ENCODE results near the gene C2orf49. TPM values are rescaled to one million over a fixed set of nuclear protein-coding genes. Genes with fewer than 3 reads are reported as not detected.

C2orf49 gene
- total RNA-seq, 1 donor from 2014 or later = 19.3 TPM

- no peak for TF ChIP-seq CTCF (IDR thresholded peaks at IDR 0.05)
- Mint-ChIP-seq H3K27me3 (ENCODE audit: unreplicated experiment) (no peaks in the 10 kb centered on the region), H3K27ac (ENCODE audit: unreplicated experiment) (no peak overlapping the region), H3K36me3 (ENCODE audit: unreplicated experiment) (peaks cover 73% of the 10 kb centered on the region), H3K4me3 (ENCODE audit: unreplicated experiment) (no peak overlapping the region), H3K9me3 (ENCODE audit: unreplicated experiment) (no peaks in the 10 kb centered on the region), H3K4me1 (ENCODE audit: unreplicated experiment) (peaks cover 29% of the 10 kb centered on the region)
- no peak for DNase-seq (ENCODE audit: extremely low spot score, unreplicated experiment)
Observed at GRCh38 chr2:105368759-105369408, 31.5 kb downstream of the C2orf49 start.

- no peak overlapping the region for H3K4me3 Mint-ChIP-seq (ENCODE audit: unreplicated experiment)
- peak overlapping the region; percentile 52 for H3K27ac Mint-ChIP-seq (ENCODE audit: unreplicated experiment)
- peak; percentile 92 for DNase-seq (ENCODE audit: extremely low spot score, unreplicated experiment)
- peaks cover 41% of the 10 kb centered on the region for H3K4me1 Mint-ChIP-seq (ENCODE audit: unreplicated experiment)
- H3K36me3 Mint-ChIP-seq (ENCODE audit: unreplicated experiment) = peaks cover 70% of the 10 kb centered on the region
- TF ChIP-seq CTCF (IDR thresholded peaks at IDR 0.05) = peak; percentile 95
- H3K27me3 Mint-ChIP-seq (ENCODE audit: unreplicated experiment) = no peaks in the 10 kb centered on the region
- no peaks in the 10 kb centered on the region for H3K9me3 Mint-ChIP-seq (ENCODE audit: unreplicated experiment)
Observed at GRCh38 chr2:105369777-105370690, 32.7 kb downstream of the C2orf49 start.

- peaks cover 68% of the 10 kb centered on the region for H3K36me3 Mint-ChIP-seq (ENCODE audit: unreplicated experiment)
Observed at GRCh38 chr2:105371156-105371555, 33.8 kb downstream of the C2orf49 start.

GRCh38 chr2:105371810-105372209, 34.5 kb downstream of the C2orf49 start:
- Mint-ChIP-seq H3K9me3 (ENCODE audit: unreplicated experiment) (no peaks in the 10 kb centered on the region), H3K4me3 (ENCODE audit: unreplicated experiment) (no peak overlapping the region), H3K27ac (ENCODE audit: unreplicated experiment) (peak overlapping the region; percentile 32), H3K36me3 (ENCODE audit: unreplicated experiment) (peaks cover 72% of the 10 kb centered on the region), H3K4me1 (ENCODE audit: unreplicated experiment) (peaks cover 59% of the 10 kb centered on the region), H3K27me3 (ENCODE audit: unreplicated experiment) (no peaks in the 10 kb centered on the region)
- DNase-seq (ENCODE audit: extremely low spot score, unreplicated experiment) = no peak
- TF ChIP-seq CTCF (IDR thresholded peaks at IDR 0.05) = no peak

More at GRCh38 chr2:105371156-105371555, 33.8 kb downstream of the C2orf49 start:
- H3K4me1 Mint-ChIP-seq (ENCODE audit: unreplicated experiment) = peaks cover 52% of the 10 kb centered on the region
- peak overlapping the region; percentile 32 for H3K27ac Mint-ChIP-seq (ENCODE audit: unreplicated experiment)
- no peak for TF ChIP-seq CTCF (IDR thresholded peaks at IDR 0.05)
- no peaks in the 10 kb centered on the region for H3K27me3 Mint-ChIP-seq (ENCODE audit: unreplicated experiment)
- H3K9me3 Mint-ChIP-seq (ENCODE audit: unreplicated experiment) = no peaks in the 10 kb centered on the region
- DNase-seq (ENCODE audit: extremely low spot score, unreplicated experiment) = no peak
- H3K4me3 Mint-ChIP-seq (ENCODE audit: unreplicated experiment) = no peak overlapping the region

GRCh38 chr2:105373344-105373781, 36.0 kb downstream of the C2orf49 start:
- no peak for TF ChIP-seq CTCF (IDR thresholded peaks at IDR 0.05)
- peak overlapping the region; percentile 12 for H3K27ac Mint-ChIP-seq (ENCODE audit: unreplicated experiment)
- H3K4me1 Mint-ChIP-seq (ENCODE audit: unreplicated experiment) = peaks cover 74% of the 10 kb centered on the region
- no peak for DNase-seq (ENCODE audit: extremely low spot score, unreplicated experiment)
- H3K4me3 Mint-ChIP-seq (ENCODE audit: unreplicated experiment) = no peak overlapping the region
- peaks cover 65% of the 10 kb centered on the region for H3K36me3 Mint-ChIP-seq (ENCODE audit: unreplicated experiment)
- H3K27me3 Mint-ChIP-seq (ENCODE audit: unreplicated experiment) = no peaks in the 10 kb centered on the region
- H3K9me3 Mint-ChIP-seq (ENCODE audit: unreplicated experiment) = no peaks in the 10 kb centered on the region
